HepG2 (cell line): ENCODE data around the gene TUT7. TPM values are rescaled to one million over a fixed set of nuclear protein-coding genes. Genes with fewer than 3 reads are reported as not detected.
A peak's percentile ranks its signal among the peaks of the same experiment; 100 is the strongest.

Source experiments
- ATAC-seq: fragments of 200-7000 bp; cut with Tn5 transposase; 3 replicates; pipeline ENCODE4 v1.9.1; 2020; ENCODE audit warnings: mild to moderate bottlenecking, moderate library complexity
- BruUV-seq: library from RNA; stranded (reverse); fragments of 400-500 nt; replicated peaks from 2 replicates; lab custom pipeline; 2021; lab: Mats Ljungman, UMichigan
- CTCF ChIA-PET: fragments of 300-600 bp; formaldehyde crosslinking; extraction: SDS; loops from one replicate; lab custom pipeline; 2021; ENCODE audit warnings: low total read pairs, inconsistent platforms, low intra/inter-chr PET ratio; lab: Yijun Ruan, JAX
- POLR2A ChIA-PET: fragments of 350-600 bp; sonication (Branson Sonifier 250); formaldehyde crosslinking; loops from one replicate; lab custom pipeline; 2020; ENCODE audit warnings: antibody characterized with exemption, inconsistent platforms; lab: Yijun Ruan, JAX
- DNase-seq: peaks from one replicate; pipeline ENCODE4 v3.0.0-alpha.2; 2015; ENCODE audit warnings: low spot score
- FAIRE-seq: peaks from 3 replicates; lab custom pipeline; 2011; peaks lifted over from hg19 to GRCh38; lab: Jason Lieb, UNC
- H2AFZ ChIP-seq: one replicate; pipeline ENCODE4 v1.6.1; 2011; ENCODE audit warnings: low read length, inconsistent platforms
- H3K27ac ChIP-seq: fragments of 300-600 bp; 3 replicates; pipeline ENCODE4 v1.8.0; 2011; ENCODE audit warnings: mixed run types, mild to moderate bottlenecking, mixed read lengths, low read length, inconsistent platforms; ENCODE audit not compliant: insufficient read depth; ENCODE audit errors: extremely low read length
- H3K27me3 ChIP-seq, 2 experiments: fragments of 200-600 bp in 1 of 2; 2 replicates in 1 of 2; 3 replicates in 1 of 2; pipeline versions ENCODE4 v1.6.0 to v1.8.0; 2011; ENCODE audit warnings: low read length in 2 of 2, mild to moderate bottlenecking in 2 of 2, moderate library complexity in 2 of 2, inconsistent platforms in 1 of 2; ENCODE audit not compliant: insufficient read depth in 2 of 2, control insufficient read depth in 1 of 2
- H3K36me3 ChIP-seq, 2 experiments: fragments of 200-600 bp in 1 of 2; replicated peaks in 1 of 2; 2 replicates in 1 of 2; 3 replicates in 1 of 2; pipeline versions ENCODE4 v1.5.1 to v1.8.0; 2011; ENCODE audit warnings: low read length in 2 of 2, inconsistent platforms in 1 of 2; ENCODE audit not compliant: insufficient read depth in 2 of 2, control insufficient read depth in 1 of 2
- H3K4me1 ChIP-seq: 2 replicates; pipeline ENCODE4 v1.5.1; 2012; ENCODE audit warnings: low read length, inconsistent platforms; ENCODE audit not compliant: insufficient read depth
- H3K4me2 ChIP-seq: 2 replicates; pipeline ENCODE4 v1.6.0; 2011; ENCODE audit warnings: low read depth, low read length, inconsistent platforms
- H3K4me3 ChIP-seq, 3 experiments: fragments of 200-600 bp in 1 of 3; sonication (generic), shearing (Covaris generic) in 1 of 3; replicated peaks in 1 of 3; 2 replicates each; pipeline ENCODE4 v1.5.1; 2011 to 2016; ENCODE audit warnings: low read length in 3 of 3, inconsistent platforms in 2 of 3, low read depth in 2 of 3, mild to moderate bottlenecking in 2 of 3, control low read depth in 1 of 3, mixed read lengths in 1 of 3; ENCODE audit not compliant: insufficient read depth in 1 of 3
- H3K79me2 ChIP-seq: one replicate; pipeline ENCODE4 v1.6.1; 2011; ENCODE audit warnings: low read length, inconsistent platforms; ENCODE audit not compliant: insufficient read depth
- H3K9ac ChIP-seq: 2 replicates; pipeline ENCODE4 v1.6.0; 2011; ENCODE audit warnings: mild to moderate bottlenecking, low read depth, low read length, inconsistent platforms; ENCODE audit not compliant: insufficient read depth
- H3K9me3 ChIP-seq: 2 replicates; pipeline ENCODE4 v1.5.1; 2012; ENCODE audit warnings: mild to moderate bottlenecking, low read length
- H4K20me1 ChIP-seq: 2 replicates; pipeline ENCODE4 v1.6.0; 2011; ENCODE audit warnings: inconsistent platforms, mild to moderate bottlenecking, low read length, moderate library complexity; ENCODE audit not compliant: insufficient read depth
- CEBPB ChIP-seq: IDR thresholded peaks from 2 replicates; pipeline ENCODE4 v1.6.1; 2011; ENCODE audit warnings: low read depth, low read length, improper control_type of control experiment, borderline replicate concordance
- CEBPG ChIP-seq: IDR thresholded peaks from 2 replicates; pipeline ENCODE4 v1.6.1; 2016
- E2F2 ChIP-seq: sonication (generic); formaldehyde crosslinking; IDR thresholded peaks from 2 replicates; pipeline ENCODE4 v1.4.0; 2020; ENCODE audit warnings: missing genetic modification reagents, borderline replicate concordance
- IRX3 ChIP-seq: sonication (generic); formaldehyde crosslinking; IDR thresholded peaks from 2 replicates; pipeline ENCODE4 v1.8.1; 2023; ENCODE audit warnings: mild to moderate bottlenecking, low read depth, missing genetic modification reagents, borderline replicate concordance
- MYC ChIP-seq: sonication (generic); formaldehyde crosslinking; IDR thresholded peaks from 2 replicates; pipeline ENCODE4 v1.9.0; 2021; ENCODE audit warnings: missing genetic modification reagents, borderline replicate concordance
- NCOA5 ChIP-seq: sonication (generic); formaldehyde crosslinking; IDR thresholded peaks from 2 replicates; pipeline ENCODE4 v1.4.0; 2020; ENCODE audit warnings: missing genetic modification reagents
- ONECUT2 ChIP-seq: sonication (generic); formaldehyde crosslinking; IDR thresholded peaks from 2 replicates; pipeline ENCODE4 v1.4.0; 2020; ENCODE audit warnings: missing genetic modification reagents
- RBAK ChIP-seq: sonication (generic); formaldehyde crosslinking; IDR thresholded peaks from 2 replicates; pipeline ENCODE4 v1.5.1; 2020; ENCODE audit warnings: mild to moderate bottlenecking, missing genetic modification reagents
- SAFB2 ChIP-seq: sonication (generic); formaldehyde crosslinking; IDR thresholded peaks from 2 replicates; pipeline ENCODE4 v1.5.1; 2020; ENCODE audit warnings: missing genetic modification reagents, low read depth, mild to moderate bottlenecking, borderline replicate concordance
- SKIL ChIP-seq: sonication (generic); formaldehyde crosslinking; IDR thresholded peaks from 2 replicates; pipeline ENCODE4 v1.8.0; 2022; ENCODE audit warnings: missing genetic modification reagents, mild to moderate bottlenecking, moderate library complexity, borderline replicate concordance
- TFAP4 ChIP-seq: sonication (generic); IDR thresholded peaks from 2 replicates; pipeline ENCODE4 v1.6.1; 2016; ENCODE audit warnings: low read depth, borderline replicate concordance
- WGBS: methylation state at CpG from one replicate; pipeline ENCODE4 v1.1.6; 2017; ENCODE audit warnings: low lambda C conversion rate; 5-methylcytosine and 5-hydroxymethylcytosine counted together
- in situ Hi-C: cut with HindIII; loops from 2 replicates; pipeline ENCODE4 v1.10.0; 2017; ENCODE audit warnings: low pct_unique_long_range_greater_than_20kb; ENCODE audit not compliant: extremely low pct_ligation_motif_present
- intact Hi-C: fragments of 100-400 bp; cut with micrococcal nuclease; formaldehyde crosslinking; loops from one replicate; pipeline ENCODE4 v1.10.0; 2022; ENCODE audit not compliant: unreplicated experiment
- polyA plus RNA-seq, 8 experiments: library from polyadenylated mRNA; depleted of rRNA in 3 of 8; stranded (reverse) in 7 of 8; unstranded in 1 of 8; fragments of >200 nt; fragmentation: Illumina TruSeq in 4 of 8; extraction: Trizol in 4 of 8; gene quantifications; 2 replicates each; pipeline versions ENCODE4 v1.2.1 to v1.2.3, GENCODE V29; 2011 to 2016; ENCODE audit warnings: low read depth in 4 of 8, missing spikeins in 1 of 8, mixed read lengths in 1 of 8; ENCODE audit not compliant: insufficient read depth in 1 of 8
- total RNA-seq, 5 experiments: library from RNA; depleted of rRNA; stranded (reverse); fragments of >200 nt; fragmentation: Illumina TruSeq; extraction: Trizol; gene quantifications; 2 replicates each; pipeline ENCODE4 v1.2.3, GENCODE V29; 2016; ENCODE audit warnings: low read depth in 1 of 5

The TUT7 gene
- total and polyA plus RNA-seq, 2 of the 13 experiments (the other 11 are each of a cell fraction or from before 2014, with no cell fraction given): 12.0 to 19.4 TPM

GRCh38 chr9:86341007-86341491 lies 13.2 kb downstream of the TUT7 start:
- no peak for DNase-seq
- peaks cover 12 to 56% of the 10 kb centered on the region in 2 experiments for H3K36me3 ChIP-seq
- no TSS peak for BruUV-seq

More at GRCh38 chr9:86341007-86341491, 13.2 kb downstream of the TUT7 start:
- H3K27me3 ChIP-seq: no peaks in the 10 kb centered on the region
- 83% methylated on average over 3 of the region's 3 CpGs for WGBS
- CTCF ChIA-PET: no interaction called here
- POLR2A ChIA-PET: interaction anchor here (1.1 kb wide), 1 partner anchor 58 kb away, joined by 4 read pairs; the partner anchor contains the start of gene ISCA1
- TF ChIP-seq SAFB2 (CRISPR knock-in tag): no peak
- no peak for TF ChIP-seq TFAP4
- TF ChIP-seq SKIL: no peak
- TF ChIP-seq E2F2 (CRISPR knock-in tag): no peak
- TF ChIP-seq CEBPG (CRISPR knock-in tag): 0 out of 2 replicates have a peak, but pooled peaks have one; percentile 12
- TF ChIP-seq NCOA5 (CRISPR knock-in tag): no peak
- no peak for TF ChIP-seq IRX3 (CRISPR knock-in tag)
- peak; percentile 46; the same call in 1 of the 2 replicates for TF ChIP-seq CEBPB
- TF ChIP-seq RBAK (CRISPR knock-in tag): no peak
- TF ChIP-seq ONECUT2 (CRISPR knock-in tag): no peak
- TF ChIP-seq MYC: no peak
- no peak overlapping the region for H3K4me3 ChIP-seq
- ATAC-seq (no peak), FAIRE-seq (no peak)
- H3K4me1 ChIP-seq: peaks cover 39% of the 10 kb centered on the region
- H4K20me1 ChIP-seq: no peaks in the 10 kb centered on the region
- H3K9me3 ChIP-seq: no peaks in the 10 kb centered on the region
- H3K27ac ChIP-seq: no peak overlapping the region
- no peak overlapping the region for H3K9ac ChIP-seq
- H3K4me2 ChIP-seq: no peak overlapping the region
- H2AFZ ChIP-seq: no peak overlapping the region
- H3K79me2 ChIP-seq: no peaks in the 10 kb centered on the region
- intact Hi-C loops (no loop called here), in situ Hi-C loops (no loop called here)
